SK-N-SH (cell line): ENCODE results near the gene LRRC27. TPM values are rescaled to one million over a fixed set of nuclear protein-coding genes. Genes with fewer than 3 reads are reported as not detected.
A peak's percentile ranks its signal among the peaks of the same experiment; 100 is the strongest.

Experiments used
- CTCF ChIA-PET: fragments of 300-600, 350-600 bp; formaldehyde crosslinking; extraction: SDS; loops from one replicate; lab custom pipeline; 2021; lab: Yijun Ruan, JAX
- POLR2A ChIA-PET: fragments of 350-600 bp; sonication (Branson Sonifier 250); formaldehyde crosslinking; extraction: SDS; loops from one replicate; lab custom pipeline; 2020; ENCODE audit warnings: antibody characterized with exemption, inconsistent platforms; lab: Yijun Ruan, JAX
- DNase-seq: peaks from one replicate; pipeline ENCODE4 v3.0.0; 2012
- H2AFZ ChIP-seq: fragments of 200-600 bp; sonication (generic); 2 replicates; pipeline ENCODE4 v1.8.1; 2016; ENCODE audit warnings: antibody characterized with exemption, mild to moderate bottlenecking, low read depth
- H3F3A ChIP-seq: fragments of 200-600 bp; sonication (generic); replicated peaks from 2 replicates; pipeline ENCODE3; 2016; ENCODE audit warnings: antibody characterized with exemption, mild to moderate bottlenecking; ENCODE audit not compliant: insufficient read depth
- H3K27ac ChIP-seq, 2 experiments: fragments of 200-500 bp in 1 of 2; fragments of 200-600 bp in 1 of 2; sonication (Bioruptor generic) in 1 of 2; sonication (generic), shearing (Covaris generic) in 1 of 2; 2 replicates each; pipeline versions ENCODE4 v1.5.1 to v1.6.1; 2014 to 2016; ENCODE audit warnings: low read depth in 2 of 2, inconsistent platforms in 1 of 2, low read length in 1 of 2, mild to moderate bottlenecking in 1 of 2, mixed read lengths in 1 of 2
- H3K27me3 ChIP-seq: fragments of 200-600 bp; sonication (generic), shearing (Covaris generic); 2 replicates; pipeline ENCODE4 v1.6.1; 2016; ENCODE audit warnings: mixed run types; ENCODE audit not compliant: insufficient read depth
- H3K36me3 ChIP-seq, 2 experiments: fragments of 200-500 bp in 1 of 2; fragments of 200-600 bp in 1 of 2; sonication (Bioruptor generic) in 1 of 2; sonication (generic) in 1 of 2; replicated peaks in 1 of 2; 2 replicates each; pipeline versions ENCODE3 to v1.5.1; 2014 to 2016; ENCODE audit warnings: low read length in 1 of 2, mild to moderate bottlenecking in 1 of 2; ENCODE audit not compliant: insufficient read depth in 2 of 2, control insufficient read depth in 1 of 2
- H3K4me1 ChIP-seq, 2 experiments: fragments of 200-500 bp in 1 of 2; fragments of 200-600 bp in 1 of 2; sonication (Bioruptor generic) in 1 of 2; sonication (generic), shearing (Covaris generic) in 1 of 2; 2 replicates each; pipeline versions ENCODE4 v1.5.1 to v1.6.1; 2014 to 2016; ENCODE audit warnings: low read depth in 1 of 2, low read length in 1 of 2, mixed run types in 1 of 2; ENCODE audit not compliant: insufficient read depth in 2 of 2, control insufficient read depth in 1 of 2
- H3K4me2 ChIP-seq: fragments of 200-600 bp; sonication (generic), shearing (Covaris generic); 2 replicates; pipeline ENCODE4 v1.6.1; 2017; ENCODE audit warnings: mixed run types
- H3K4me3 ChIP-seq, 2 experiments: fragments of 200-500 bp in 1 of 2; fragments of 200-600 bp in 1 of 2; sonication (Bioruptor generic) in 1 of 2; sonication (generic), shearing (Covaris generic) in 1 of 2; 2 replicates each; pipeline versions ENCODE4 v1.5.1 to v1.8.1; 2014 to 2016; ENCODE audit warnings: low read depth in 2 of 2, inconsistent platforms in 1 of 2, low read length in 1 of 2, mild to moderate bottlenecking in 1 of 2, mixed read lengths in 1 of 2, moderate library complexity in 1 of 2
- H3K79me2 ChIP-seq: fragments of 200-600 bp; sonication (generic); 2 replicates; pipeline ENCODE4 v1.8.1; 2017; ENCODE audit warnings: mild to moderate bottlenecking; ENCODE audit not compliant: insufficient read depth
- H3K9ac ChIP-seq: fragments of 200-600 bp; sonication (generic); 2 replicates; pipeline ENCODE4 v1.6.1; 2017; ENCODE audit warnings: mixed run types
- H3K9me2 ChIP-seq: fragments of 200-600 bp; sonication (generic); 2 replicates; pipeline ENCODE4 v1.6.1; 2017; ENCODE audit warnings: mixed run types
- H3K9me3 ChIP-seq: fragments of 200-600 bp; sonication (generic); 2 replicates; pipeline ENCODE4 v1.6.1; 2017; ENCODE audit warnings: mixed run types, mild to moderate bottlenecking, moderate library complexity
- H4K20me1 ChIP-seq: fragments of 200-600 bp; sonication (generic); 2 replicates; pipeline ENCODE4 v1.6.1; 2017; ENCODE audit warnings: mild to moderate bottlenecking, mixed run types; ENCODE audit not compliant: insufficient read depth
- CHD2 ChIP-seq: fragments of 150-350 bp; IDR thresholded peaks from 2 replicates; pipeline ENCODE4 v1.6.1; 2018; ENCODE audit warnings: low read length; ENCODE audit not compliant: partially characterized antibody
- CTCF ChIP-seq: fragments of 200-600 bp; sonication (generic); IDR thresholded peaks from 2 replicates; pipeline ENCODE4 v1.6.1; 2017; ENCODE audit warnings: antibody characterized with exemption, mild to moderate bottlenecking, moderate library complexity
- FOSL2 ChIP-seq: IDR thresholded peaks from 2 replicates; pipeline ENCODE4 v1.4.0; 2012; ENCODE audit warnings: low read depth, mild to moderate bottlenecking, moderate library complexity, borderline replicate concordance
- GABPA ChIP-seq: IDR thresholded peaks from 2 replicates; pipeline ENCODE4 v1.4.0; 2012; ENCODE audit warnings: low read depth, mild to moderate bottlenecking
- GATA2 ChIP-seq: sonication (generic); formaldehyde crosslinking; IDR thresholded peaks from 2 replicates; pipeline ENCODE4 v1.5.0; 2020; ENCODE audit warnings: mild to moderate bottlenecking, missing genetic modification reagents
- MAX ChIP-seq: IDR thresholded peaks from 2 replicates; pipeline ENCODE4 v1.4.0; 2012; ENCODE audit warnings: low read depth
- MEF2A ChIP-seq: IDR thresholded peaks from 2 replicates; pipeline ENCODE4 v1.4.0; 2012; ENCODE audit warnings: low read depth, borderline replicate concordance
- PBX3 ChIP-seq: IDR thresholded peaks from 2 replicates; pipeline ENCODE4; 2012
- RAD21 ChIP-seq: IDR thresholded peaks from 2 replicates; pipeline ENCODE4 v1.6.1; 2012; ENCODE audit warnings: mild to moderate bottlenecking, low read length
- SMC3 ChIP-seq: IDR thresholded peaks from 2 replicates; pipeline ENCODE4 v1.6.1; 2012; ENCODE audit warnings: low read depth, low read length, improper control_type of control experiment
- TCF12 ChIP-seq: IDR thresholded peaks from 2 replicates; pipeline ENCODE4 v1.4.0; 2012
- USF2 ChIP-seq: fragments of 150-350 bp; IDR thresholded peaks from 2 replicates; pipeline ENCODE4 v1.6.1; 2017; ENCODE audit warnings: antibody characterized with exemption, low read length, low read depth, borderline replicate concordance
- ZBTB33 ChIP-seq: IDR thresholded peaks from 2 replicates; pipeline ENCODE4 v1.4.0; 2012; ENCODE audit warnings: low read depth, borderline replicate concordance
- WGBS: methylation state at CpG from one replicate; pipeline ENCODE4 v1.1.6; 2017; ENCODE audit warnings: low lambda C conversion rate; 5-methylcytosine and 5-hydroxymethylcytosine counted together
- polyA plus RNA-seq, 3 experiments: library from polyadenylated mRNA; depleted of rRNA; stranded (reverse); fragments of >200 nt; gene quantifications; 2 replicates each; pipeline ENCODE4 v1.2.3, GENCODE V29; 2012

Gene LRRC27
- polyA plus RNA-seq, 1 of the 3 experiments (the other 2 are of a cell fraction), result 10.0 TPM

- Histone ChIP-seq H3K27ac (no peak overlapping the region), H4K20me1 (no peaks in the 10 kb centered on the region), H3K4me3 (no peak overlapping the region), H3K79me2 (no peaks in the 10 kb centered on the region), H3K9me3 (no peaks in the 10 kb centered on the region), H3K4me1 (peaks cover 0 to 9% of the 10 kb centered on the region in 2 experiments; a peak in 1 of 4 replicates), H3K9me2 (no peaks in the 10 kb centered on the region), H3K36me3 (no peaks in the 10 kb centered on the region), H3K9ac (no peak overlapping the region), H3K27me3 (no peaks in the 10 kb centered on the region), H3K4me2 (no peak overlapping the region), H3F3A (no peaks in the 10 kb centered on the region), H2AFZ (no peak overlapping the region)
- TF ChIP-seq GABPA, result no peak
- peak; percentile 67 for TF ChIP-seq RAD21
- peak; percentile 54 for TF ChIP-seq CTCF
- no peak for TF ChIP-seq FOSL2
- TF ChIP-seq SMC3, result peak; percentile 71
- CTCF ChIA-PET, result interaction anchor here (0.6 to 1.0 kb wide), 5 partner anchors 20 to 68 kb away, joined by 3 to 4 read pairs (median 3); no protein-coding TSS in a partner anchor
- POLR2A ChIA-PET, result no interaction called here
- 3% methylated on average over 8 of the region's 26 CpGs for WGBS
- DNase-seq, result peak; percentile 97
Measured at GRCh38 chr10:132387764-132388210, 55.8 kb downstream of the LRRC27 start.

- ChIA-PET CTCF (interaction anchor here (1.1 to 1.2 kb wide), 2 partner anchors 9 to 65 kb away, joined by 3 to 4 read pairs; no protein-coding TSS in a partner anchor), POLR2A (no interaction called here)
- H4K20me1 ChIP-seq, result no peaks in the 10 kb centered on the region
- no peaks in the 10 kb centered on the region for H3K27me3 ChIP-seq
- H3K9ac ChIP-seq, result no peak overlapping the region
- H3K27ac ChIP-seq, result no peak overlapping the region
- H3K4me1 ChIP-seq, result peaks cover 0 to 4% of the 10 kb centered on the region in 2 experiments; a peak in 1 of 4 replicates
- no peak overlapping the region for H2AFZ ChIP-seq
- H3K9me3 ChIP-seq, result no peaks in the 10 kb centered on the region
- no peaks in the 10 kb centered on the region for H3K9me2 ChIP-seq
- no peak overlapping the region for H3K4me2 ChIP-seq
- no peak for DNase-seq
- H3K4me3 ChIP-seq, result no peak overlapping the region
- H3K36me3 ChIP-seq, result no peaks in the 10 kb centered on the region
- no CpG with 5 or more reads among the region's 22 CpGs for WGBS
- H3F3A ChIP-seq, result no peaks in the 10 kb centered on the region
- no peaks in the 10 kb centered on the region for H3K79me2 ChIP-seq
- no peak for TF ChIP-seq CHD2
- TF ChIP-seq SMC3, result no peak
- TF ChIP-seq TCF12, result no peak
- TF ChIP-seq MEF2A, result no peak
- TF ChIP-seq GATA2, result no peak
- no peak for TF ChIP-seq USF2
- no peak for TF ChIP-seq PBX3
- no peak for TF ChIP-seq ZBTB33
- no peak for TF ChIP-seq MAX
- no peak for TF ChIP-seq CTCF
Measured at GRCh38 chr10:132388891-132389432, 57.0 kb downstream of the LRRC27 start.
